Stomach (tissue), 9 donors: Measurements from ENCODE around the gene GFAP. TPM values are rescaled to one million over a fixed set of nuclear protein-coding genes. Genes with fewer than 3 reads are reported as not detected.

ENCODE experiments used
- DNase-seq, 2 donors: peaks; one replicate each; pipeline versions ENCODE4 v3.0.0 to v3.0.0-alpha.2; 2013 to 2019
- H3K27ac ChIP-seq, 5 donors: fragments of 200-600 bp in 4 of 5; sonication (generic) in 4 of 5; one replicate each; pipeline ENCODE4 v1.5.1; 2013 to 2019; ENCODE audit warnings: mild to moderate bottlenecking in 1 of 5, moderate library complexity in 1 of 5
- H3K27me3 ChIP-seq, 3 donors: fragments of 200-600 bp; sonication (generic); one replicate each; pipeline ENCODE4 v1.5.1; 2017 to 2019; ENCODE audit warnings: mixed run types in 1 of 3
- H3K36me3 ChIP-seq, 4 donors: fragments of 200-600 bp; sonication (generic); 1 replicate in 3 of 4; 2 replicates in 1 of 4; pipeline ENCODE4 v1.5.1; 2016 to 2019
- H3K4me1 ChIP-seq, 4 donors: fragments of 200-600 bp; sonication (generic); one replicate each; pipeline ENCODE4 v1.5.1; 2016 to 2019
- H3K4me3 ChIP-seq, 4 donors: fragments of 200-600 bp; sonication (generic) in 3 of 4; one replicate each; pipeline ENCODE4 v1.5.1; 2016 to 2019; ENCODE audit warnings: mild to moderate bottlenecking in 1 of 4
- H3K9me3 ChIP-seq, 4 donors: fragments of 200-600 bp; sonication (generic); one replicate each; pipeline ENCODE4 v1.5.1; 2016 to 2019
- EP300 ChIP-seq: sonication (generic); formaldehyde crosslinking; IDR thresholded peaks from one replicate; pipeline ENCODE4 v1.6.1; 2017; ENCODE audit warnings: antibody characterized with exemption
- POLR2A ChIP-seq, 4 donors: fragments of 450-650 bp; IDR thresholded peaks; one replicate each; pipeline ENCODE4 v1.6.1; 2016; ENCODE audit warnings: antibody characterized with exemption in 4 of 4, control low read depth in 2 of 4, mild to moderate bottlenecking in 1 of 4, moderate library complexity in 1 of 4
- POLR2AphosphoS5 ChIP-seq, 3 donors: sonication (generic); formaldehyde crosslinking; IDR thresholded peaks; one replicate each; pipeline ENCODE4 v1.6.1; 2016; ENCODE audit warnings: antibody characterized with exemption in 3 of 3
- WGBS, 5 donors: extraction: QIAGEN DNeasy Blood & Tissue Kit in 3 of 5; methylation state at CpG; one replicate each; pipeline versions ENCODE4 v1.1.5 to v1.1.7; 2013 to 2018; 5-methylcytosine and 5-hydroxymethylcytosine counted together
- intact Hi-C: fragments of 100-400 bp; cut with DNase I; formaldehyde crosslinking; loops from one replicate; pipeline ENCODE4 v1.15.1; 2023; ENCODE audit warnings: low total_unique reads
- polyA plus RNA-seq, 3 donors: library from polyadenylated mRNA; stranded (reverse); fragments of 200-250 nt; gene quantifications; one replicate each; pipeline ENCODE4 v1.2.3, GENCODE V29; 2013
- total RNA-seq, 5 donors: library from RNA; depleted of rRNA; stranded (reverse); fragments of >200 nt; gene quantifications; one replicate each; pipeline versions ENCODE4 v1.1.0 to v1.2.3, GENCODE V29; 2014 to 2016
- TF ChIP-seq, protein P1 (sequence below), 7 experiments: fragments of 450-650 bp in 4 of 7; fragments of 200-600 bp in 3 of 7; sonication (generic) in 3 of 7; IDR thresholded peaks; one replicate each; pipeline ENCODE4 v1.5.1; 2016 to 2019; ENCODE audit warnings: antibody characterized with exemption in 7 of 7, control low read depth in 2 of 7, mild to moderate bottlenecking in 1 of 7
- donor health status: healthy with polysubstance abuse.
- donor health status: Bipolar disorder and iron deficiency.
- donor health status: healthy.

GFAP gene
- total and polyA plus RNA-seq, 8 donors: 0.15 to 9.7 (median 0.80) TPM; not detected in 4

DNA sequence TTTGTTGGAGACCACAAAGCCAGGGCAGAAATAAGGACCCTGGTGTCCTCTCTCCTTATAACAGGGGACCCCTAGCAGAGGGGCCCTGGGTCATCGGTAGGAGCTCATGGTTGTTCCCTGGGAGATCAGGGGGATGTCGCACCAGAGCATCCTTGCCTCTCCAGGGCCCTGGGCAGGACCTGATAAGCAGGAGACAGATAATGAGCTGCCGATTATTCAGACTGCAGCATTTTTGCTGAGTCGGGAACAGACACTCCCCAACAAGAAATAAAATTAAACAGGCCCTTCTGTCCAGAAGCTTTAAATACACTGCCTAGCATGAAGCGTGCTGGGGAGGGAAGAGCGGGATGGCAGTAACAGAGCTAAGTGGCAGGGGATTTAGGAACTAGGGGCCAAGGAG, 15.4 kb upstream of the GFAP start:
- H3K4me3 ChIP-seq: no peak overlapping the region
- 82 to 88% (median 88%) methylated on average over 6 of the region's 6 CpGs for WGBS, 5 donors
- DNase-seq: no peak
- intact Hi-C loops: no loop called here
- peaks cover 0 to 51% (median 0%) of the 10 kb centered on the region in 4 donors for H3K36me3 ChIP-seq
- H3K27ac ChIP-seq: no peak overlapping the region
- H3K4me1 ChIP-seq: no peaks in the 10 kb centered on the region
- H3K9me3 ChIP-seq: no peaks in the 10 kb centered on the region
- H3K27me3 ChIP-seq: no peaks in the 10 kb centered on the region
- TF ChIP-seq POLR2A (IDR thresholded peaks at IDR 0.05) (no peak), EP300 (no peak), POLR2AphosphoS5 (IDR thresholded peaks at IDR 0.05) (no peak)
- TF ChIP-seq, protein P1, sequence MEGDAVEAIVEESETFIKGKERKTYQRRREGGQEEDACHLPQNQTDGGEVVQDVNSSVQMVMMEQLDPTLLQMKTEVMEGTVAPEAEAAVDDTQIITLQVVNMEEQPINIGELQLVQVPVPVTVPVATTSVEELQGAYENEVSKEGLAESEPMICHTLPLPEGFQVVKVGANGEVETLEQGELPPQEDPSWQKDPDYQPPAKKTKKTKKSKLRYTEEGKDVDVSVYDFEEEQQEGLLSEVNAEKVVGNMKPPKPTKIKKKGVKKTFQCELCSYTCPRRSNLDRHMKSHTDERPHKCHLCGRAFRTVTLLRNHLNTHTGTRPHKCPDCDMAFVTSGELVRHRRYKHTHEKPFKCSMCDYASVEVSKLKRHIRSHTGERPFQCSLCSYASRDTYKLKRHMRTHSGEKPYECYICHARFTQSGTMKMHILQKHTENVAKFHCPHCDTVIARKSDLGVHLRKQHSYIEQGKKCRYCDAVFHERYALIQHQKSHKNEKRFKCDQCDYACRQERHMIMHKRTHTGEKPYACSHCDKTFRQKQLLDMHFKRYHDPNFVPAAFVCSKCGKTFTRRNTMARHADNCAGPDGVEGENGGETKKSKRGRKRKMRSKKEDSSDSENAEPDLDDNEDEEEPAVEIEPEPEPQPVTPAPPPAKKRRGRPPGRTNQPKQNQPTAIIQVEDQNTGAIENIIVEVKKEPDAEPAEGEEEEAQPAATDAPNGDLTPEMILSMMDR (IDR thresholded peaks at IDR 0.05): no peak

- H3K36me3 ChIP-seq: peaks cover 0 to 47% (median 0%) of the 10 kb centered on the region in 4 donors
- 79 to 99% (median 95%) methylated on average over 6 to 7 of the region's 7 CpGs for WGBS, 5 donors
- TF ChIP-seq EP300 (no peak), POLR2AphosphoS5 (IDR thresholded peaks at IDR 0.05) (no peak), POLR2A (IDR thresholded peaks at IDR 0.05) (no peak)
- TF ChIP-seq, protein P1 (IDR thresholded peaks at IDR 0.05): no peak
- no peaks in the 10 kb centered on the region for H3K9me3 ChIP-seq
- DNase-seq: no peak
- intact Hi-C loops: no loop called here
- H3K27me3 ChIP-seq: no peaks in the 10 kb centered on the region
- H3K27ac ChIP-seq: no peak overlapping the region
- no peaks in the 10 kb centered on the region for H3K4me1 ChIP-seq
- H3K4me3 ChIP-seq: no peak overlapping the region
Observed at GRCh38 chr17:44928950-44929720, 13.8 kb upstream of the GFAP start.

GRCh38 chr17:44928136-44928535, 12.8 kb upstream of the GFAP start:
- intact Hi-C loops: no loop called here

GRCh38 chr17:44927696-44928095, 12.4 kb upstream of the GFAP start:
- DNase-seq: no peak
- Histone ChIP-seq H3K4me3 (no peak overlapping the region), H3K27me3 (peaks cover 0 to 2% (median 0%) of the 10 kb centered on the region in 3 donors), H3K4me1 (no peaks in the 10 kb centered on the region), H3K9me3 (no peaks in the 10 kb centered on the region), H3K27ac (no peak overlapping the region), H3K36me3 (peaks cover 0 to 42% (median 0%) of the 10 kb centered on the region in 4 donors)
- TF ChIP-seq POLR2A (IDR thresholded peaks at IDR 0.05) (no peak), EP300 (no peak), POLR2AphosphoS5 (IDR thresholded peaks at IDR 0.05) (no peak)
- TF ChIP-seq, protein P1 (IDR thresholded peaks at IDR 0.05): no peak
- 93 to 100% (median 100%) methylated on average over 2 to 3 of the region's 3 CpGs for WGBS, 5 donors
- intact Hi-C loops: no loop called here

More at GRCh38 chr17:44928136-44928535, 12.8 kb upstream of the GFAP start:
- Histone ChIP-seq H3K9me3 (no peaks in the 10 kb centered on the region), H3K27me3 (no peaks in the 10 kb centered on the region), H3K4me3 (no peak overlapping the region), H3K4me1 (no peaks in the 10 kb centered on the region), H3K27ac (no peak overlapping the region), H3K36me3 (peaks cover 0 to 42% (median 0%) of the 10 kb centered on the region in 4 donors)
- 92 to 99% (median 97%) methylated on average over 10 to 15 of the region's 15 CpGs for WGBS, 5 donors
- TF ChIP-seq POLR2AphosphoS5 (IDR thresholded peaks at IDR 0.05) (no peak), POLR2A (IDR thresholded peaks at IDR 0.05) (no peak), EP300 (no peak)
- TF ChIP-seq, protein P1 (IDR thresholded peaks at IDR 0.05): no peak
- no peak for DNase-seq
